LHCN-M2 (cell line): ENCODE data around the gene PHF12. TPM values are rescaled to one million over a fixed set of nuclear protein-coding genes. Genes with fewer than 3 reads are reported as not detected.
A peak's percentile ranks its signal among the peaks of the same experiment; 100 is the strongest.

ENCODE experiments used
- DNase-seq: peaks from one replicate; pipeline ENCODE4 v3.0.0-alpha.2; 2012; ENCODE audit warnings: low read depth
- polyA plus RNA-seq: library from polyadenylated mRNA; unstranded; fragments of >200 nt; gene quantifications from one replicate; pipeline ENCODE4 v1.2.1, GENCODE V29; 2012; ENCODE audit warnings: missing spikeins
- total RNA-seq: library from RNA; depleted of rRNA; stranded (reverse); fragments of >200 nt; gene quantifications from 2 replicates; pipeline ENCODE4 v1.2.3, GENCODE V29; 2014; rRNA removed

PHF12 gene
- 28.2 and 29.0 TPM in 2 replicates for total RNA-seq
- 12.9 TPM for polyA plus RNA-seq

DNA sequence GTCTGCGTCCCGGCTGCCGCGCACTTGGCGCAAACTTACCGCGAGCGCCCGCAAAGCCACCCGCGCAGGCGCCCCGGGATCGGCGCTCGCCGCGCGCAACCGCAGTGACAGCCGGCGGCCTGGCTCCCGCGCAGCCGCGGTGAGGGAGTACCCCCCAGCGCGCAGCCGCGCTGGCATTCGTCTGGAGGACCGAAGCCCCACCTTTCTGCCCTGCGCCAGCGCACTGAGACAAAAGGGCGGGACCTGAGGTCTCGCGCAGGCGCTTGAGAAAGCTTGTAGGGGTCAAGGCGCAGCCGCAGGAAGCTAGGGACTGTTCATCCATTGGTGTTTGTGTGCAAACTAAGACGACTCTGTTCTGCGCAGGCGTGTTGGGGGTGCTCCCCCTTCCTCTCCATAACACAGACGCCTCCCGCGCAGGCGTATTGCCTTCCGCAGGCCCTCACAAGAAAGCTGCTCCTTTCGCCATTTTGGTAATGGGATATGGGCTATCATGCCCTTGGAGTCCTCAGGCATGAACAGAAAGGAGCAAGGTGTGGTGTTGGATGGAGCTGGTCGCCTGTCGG lies at the start of gene PHF12:
Gene PHF12 (minus strand): TSS at position 91 of the 563 bp plus-strand sequence. CDS start 558 bp downstream, outside the sequence.
- DNase-seq: peak; percentile 100

- no peak for DNase-seq
These were observed 49.7 kb upstream of the PHF12 start for GRCh38 chr17:29000973-29001372.

- no peak for DNase-seq
These were observed 47.9 kb upstream of the PHF12 start for GRCh38 chr17:28999206-28999605.

DNA sequence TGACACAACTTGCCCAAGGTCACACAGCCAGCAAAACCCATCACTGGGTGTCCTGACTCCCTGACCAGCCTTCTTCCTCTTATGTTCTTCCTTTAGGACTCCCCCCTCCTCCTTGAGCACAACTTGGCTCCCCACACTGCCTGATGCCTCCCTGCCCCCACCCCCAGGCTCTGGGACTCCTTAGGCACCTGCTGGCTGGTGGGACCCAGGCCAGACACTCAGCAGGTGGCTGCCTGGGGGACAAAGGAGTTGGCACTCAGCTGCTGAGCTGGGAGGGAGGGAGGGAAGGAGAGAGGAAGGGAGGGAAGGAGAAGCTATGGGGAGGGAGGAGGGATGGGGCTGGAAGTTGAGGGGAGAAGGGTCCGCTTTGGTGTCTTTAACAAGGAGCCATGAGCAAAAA lies 46.5 kb upstream of the PHF12 start:
- DNase-seq: no peak

DNA sequence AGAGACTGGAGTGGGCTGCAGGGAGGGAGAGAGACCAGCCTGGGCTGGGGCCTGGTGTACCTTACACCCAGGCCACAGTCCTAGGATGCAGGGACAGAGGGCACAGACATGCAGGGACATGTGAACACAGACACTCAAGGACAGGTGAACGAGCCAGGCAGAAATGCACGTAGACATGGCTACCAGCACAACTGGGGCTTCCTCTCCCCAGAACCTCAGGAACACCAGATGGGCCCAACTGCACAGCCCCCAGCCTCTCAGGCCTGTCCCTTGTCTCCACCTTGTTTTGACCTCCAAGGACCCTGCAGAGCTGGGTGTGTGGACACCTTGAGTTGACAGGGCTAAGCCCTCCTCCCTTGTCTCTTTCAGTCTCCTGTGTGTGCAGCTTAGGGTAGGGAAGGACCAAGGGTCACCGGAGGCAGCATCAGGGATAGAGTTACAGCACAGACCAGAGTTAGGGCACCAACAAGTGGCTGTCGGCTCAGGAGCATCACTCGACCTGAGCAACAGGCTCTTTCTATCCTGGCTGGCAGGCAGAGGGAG lies 45.3 kb upstream of the PHF12 start:
- no peak for DNase-seq

DNA sequence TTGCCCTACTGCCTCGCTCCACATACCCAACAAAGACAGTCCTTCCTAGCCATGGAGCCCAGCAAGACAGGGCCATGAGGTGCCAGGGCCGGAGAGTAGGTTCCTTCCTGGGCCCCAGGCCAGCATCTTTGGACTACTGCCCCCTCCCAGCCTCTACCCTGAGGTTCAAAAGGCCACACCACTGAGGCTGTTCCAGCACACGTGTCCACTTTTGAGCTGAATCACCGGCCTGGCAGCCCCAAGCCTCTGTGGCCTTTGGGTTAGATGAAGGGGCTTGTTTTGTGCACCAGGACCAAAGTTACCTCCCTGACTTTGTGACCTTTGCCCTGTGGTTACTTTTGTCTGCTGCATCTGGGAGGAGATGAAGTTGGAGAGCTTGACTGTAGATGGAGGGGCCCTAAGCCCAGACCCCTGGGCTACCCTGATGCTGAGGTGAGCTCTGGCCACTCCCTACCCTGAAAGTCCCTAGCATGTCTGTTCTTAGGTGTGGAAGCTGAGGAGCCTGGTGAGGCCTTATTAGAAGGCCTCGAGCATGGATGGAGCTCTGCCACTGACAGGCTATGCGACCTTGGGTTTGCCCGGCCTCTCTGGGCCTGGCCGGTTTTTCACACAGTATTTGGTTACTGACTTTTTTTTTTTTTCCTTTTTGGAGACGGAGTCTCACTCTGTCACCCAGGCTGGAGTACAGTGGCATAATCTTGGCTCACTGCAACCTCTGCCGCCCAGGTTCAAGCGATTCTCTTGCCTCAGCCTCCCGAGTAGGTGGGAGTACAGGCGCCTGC lies 42.5 kb upstream of the PHF12 start:
- DNase-seq: no peak

- DNase-seq: no peak
These were observed 41.6 kb upstream of the PHF12 start for GRCh38 chr17:28992625-28993600.

DNA sequence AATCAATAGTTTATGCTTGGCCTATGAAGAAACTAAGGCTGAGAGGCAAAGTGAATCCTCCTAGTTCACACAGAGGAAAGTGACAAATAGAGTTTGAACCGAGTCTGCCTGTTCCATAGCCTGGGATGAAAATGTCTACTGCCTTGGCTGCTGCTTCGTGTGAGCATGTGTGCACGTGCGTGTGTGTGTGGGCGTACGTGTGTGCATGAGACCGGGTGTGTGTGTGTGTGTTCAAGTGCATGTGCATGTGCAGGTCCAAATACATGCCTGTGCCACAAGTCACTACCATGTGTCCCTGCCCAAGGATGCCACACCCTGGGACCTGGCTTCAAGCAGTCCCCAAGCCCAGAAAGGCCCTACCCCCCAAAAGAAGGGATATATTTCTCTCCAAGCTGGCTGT lies 40.9 kb upstream of the PHF12 start:
- DNase-seq: no peak

DNA sequence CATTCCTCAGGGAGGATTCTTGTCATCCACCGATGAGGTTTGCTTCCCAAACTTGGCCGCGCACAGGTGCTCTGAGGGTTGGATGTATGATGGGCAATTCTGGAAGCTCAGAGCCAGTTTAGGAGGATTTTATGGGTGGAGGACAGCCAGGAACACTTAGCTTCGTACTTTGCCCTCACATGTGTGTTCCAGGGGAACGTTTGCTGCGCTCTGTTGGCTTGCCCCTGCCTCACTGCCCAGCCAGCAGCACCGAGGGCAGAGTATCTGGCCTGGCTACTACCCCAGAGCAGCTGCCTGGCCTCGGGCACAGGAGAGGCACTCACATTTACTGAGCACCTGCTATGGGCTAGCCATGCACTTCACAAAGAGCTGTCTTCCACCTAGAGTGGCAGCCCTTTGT lies 40.5 kb upstream of the PHF12 start:
- no peak for DNase-seq

DNA sequence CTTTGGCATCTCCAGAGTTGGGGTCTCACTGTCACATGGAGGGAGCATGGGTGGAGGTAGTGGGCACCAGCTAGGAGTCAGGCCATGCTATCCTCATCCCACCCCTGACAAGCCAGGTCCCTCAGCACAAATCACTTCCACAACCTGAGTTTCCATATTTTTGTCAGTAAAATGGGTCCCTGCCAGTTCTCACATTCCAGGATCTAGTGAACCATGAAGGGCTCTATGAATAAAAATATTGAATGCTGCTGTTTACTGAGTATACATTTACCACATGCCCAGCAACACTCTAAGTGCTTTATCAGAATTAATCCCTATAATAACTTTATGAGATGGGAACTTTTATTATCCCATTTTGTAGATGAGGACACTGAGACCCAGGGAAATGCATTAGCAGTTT lies 37.7 kb upstream of the PHF12 start:
- DNase-seq: no peak

- no peak for DNase-seq
These were observed 37.2 kb upstream of the PHF12 start for GRCh38 chr17:28988475-28988874.

- DNase-seq: no peak
These were observed 35.7 kb upstream of the PHF12 start for GRCh38 chr17:28986714-28987655.

DNA sequence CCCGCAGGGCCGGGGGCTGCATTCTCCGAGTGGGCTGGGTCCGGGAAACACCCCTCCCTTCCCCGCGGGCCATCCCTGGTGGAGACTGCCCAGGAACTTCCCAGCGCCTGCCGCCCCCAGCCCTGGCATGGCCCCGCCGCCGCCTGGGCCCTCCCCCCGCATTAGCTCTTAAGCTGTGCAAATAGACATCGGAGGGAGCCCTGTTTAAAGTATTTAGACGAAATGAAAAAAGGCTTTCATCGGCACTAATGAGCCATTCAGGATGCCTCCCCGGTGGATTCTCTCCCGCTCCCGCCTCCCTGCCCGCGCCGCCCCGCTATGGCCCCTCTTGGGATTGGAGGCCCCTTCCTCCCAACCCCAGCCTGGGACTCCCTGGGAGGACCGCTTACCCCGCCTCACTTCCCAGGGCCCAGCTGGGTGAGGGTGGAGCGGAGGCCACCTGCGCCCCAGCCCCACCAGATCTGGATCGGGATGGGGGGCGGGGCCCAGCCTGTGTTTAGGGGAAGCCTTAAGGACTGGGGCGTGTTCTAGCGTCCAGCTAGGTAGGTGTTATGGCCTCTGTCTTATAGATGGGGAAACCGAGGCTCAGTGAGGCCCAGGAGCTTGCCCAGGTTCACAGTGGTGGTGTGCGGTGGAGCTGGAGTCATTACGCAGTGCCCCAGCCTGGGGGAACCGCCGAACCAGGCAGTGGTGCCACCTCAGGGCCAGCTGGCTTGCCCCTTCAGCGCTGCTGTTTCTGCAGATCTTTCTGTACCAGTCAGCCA lies 34.8 kb upstream of the PHF12 start:
- no peak for DNase-seq

- DNase-seq: peak; percentile 27
These were observed 32.2 kb upstream of the PHF12 start for GRCh38 chr17:28983286-28984230.

DNA sequence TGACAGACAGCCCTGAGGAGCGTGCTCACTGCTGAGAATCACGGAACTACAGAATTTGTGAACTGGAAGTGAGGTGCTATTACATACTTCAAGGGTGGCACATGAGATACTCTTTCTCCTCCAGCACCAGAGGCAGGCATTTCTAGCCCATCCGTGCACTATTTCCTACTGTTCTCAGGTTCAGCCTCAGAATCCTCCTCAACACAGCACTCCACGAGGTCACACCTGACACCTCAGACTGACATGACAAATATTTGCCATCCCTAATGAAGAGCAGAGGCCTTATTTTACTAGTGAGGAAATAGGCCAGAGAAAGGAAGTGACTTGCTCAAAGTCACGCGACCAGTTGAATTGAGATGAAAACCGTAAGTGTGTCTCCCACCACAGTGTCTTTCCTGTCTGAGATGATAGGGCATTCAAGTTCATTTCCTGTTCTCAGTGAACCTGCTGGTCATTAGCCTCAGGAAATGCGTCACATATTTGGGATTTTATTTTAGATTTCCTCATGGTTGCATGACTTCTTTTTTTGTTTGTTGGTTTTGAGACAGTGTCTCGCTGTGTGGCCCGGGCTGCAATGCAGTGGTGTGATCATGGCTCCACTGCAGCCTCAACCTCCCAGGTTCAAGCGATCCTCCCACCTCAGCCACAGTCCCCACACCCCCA lies 30.9 kb upstream of the PHF12 start:
- no peak for DNase-seq

DNA sequence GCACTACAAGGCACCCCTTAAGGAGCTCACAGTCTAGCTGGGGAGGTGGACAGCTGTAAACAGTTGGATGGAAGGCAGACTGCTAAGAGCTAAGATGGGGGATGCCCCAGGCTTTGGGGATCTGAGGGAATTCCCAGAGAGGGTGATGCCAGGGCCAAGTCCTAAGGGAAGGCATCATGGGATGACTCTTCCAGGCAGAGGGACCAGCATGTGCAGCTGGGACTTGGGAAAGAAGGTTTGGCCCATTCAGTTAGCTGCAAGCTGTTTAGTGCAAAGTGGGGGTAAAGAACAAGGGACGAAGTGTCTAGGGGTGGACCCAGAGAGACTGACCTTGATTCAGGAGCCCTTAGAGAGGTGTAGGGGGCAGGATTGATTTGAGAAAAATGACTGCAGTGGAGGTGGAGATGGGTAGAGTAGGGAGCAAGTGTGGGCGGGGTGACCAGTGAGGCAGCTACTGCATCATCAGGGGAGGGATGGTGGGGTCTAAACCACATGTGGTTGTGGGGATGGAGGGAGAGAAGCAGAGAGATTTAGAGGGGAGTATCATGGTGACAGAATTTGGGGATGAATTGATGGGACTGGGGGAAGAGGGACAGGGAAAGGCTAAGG lies 27.1 kb upstream of the PHF12 start:
- DNase-seq: no peak

- no peak for DNase-seq
These were observed 26.5 kb upstream of the PHF12 start for GRCh38 chr17:28977659-28978355.
